ENCODE measurements around the gene VPS37B.

- TF ChIP-seq CTCF (IDR thresholded peaks at IDR 0.05; ENCODE audit: low read length) (no peak), EZH2phosphoT487 (IDR thresholded peaks at IDR 0.05; ENCODE audit: low read length) (no peak)
These were observed 29.5 kb downstream of the VPS37B start for GRCh38 chr12:122866379-122866778.
